GM12892 (cell line): ENCODE measurements around the gene ODF4.
"Not testable (repeated sequence)": the region's sequence is repeated elsewhere in the genome, so short reads cannot be mapped to it uniquely, and the experiment has no call there.

Source experiments
- DNase-seq: peaks from one replicate; pipeline ENCODE4 v3.0.0; 2011; ENCODE audit not compliant: insufficient read length
- FAIRE-seq: peaks from 2 replicates; lab custom pipeline; 2011; peaks lifted over from hg19 to GRCh38; lab: Jason Lieb, UNC
- POLR2A ChIP-seq: IDR thresholded peaks from 2 replicates; pipeline ENCODE4 v1.6.1; 2011; ENCODE audit warnings: low read depth, low read length, control low read depth
- POLR2AphosphoS5 ChIP-seq: IDR thresholded peaks from 2 replicates; pipeline ENCODE4 v1.6.1; 2011; ENCODE audit warnings: low read depth, low read length, control low read depth
- TAF1 ChIP-seq: IDR thresholded peaks from 2 replicates; pipeline ENCODE4 v1.6.1; 2011; ENCODE audit warnings: low read depth, mild to moderate bottlenecking, control low read depth, low read length, borderline replicate concordance

Gene ODF4

GRCh38 chr17:8391711-8392110 lies 52.1 kb downstream of the ODF4 start:
- no peak for DNase-seq
- TF ChIP-seq TAF1 (no peak), POLR2AphosphoS5 (no peak), POLR2A (no peak)
- FAIRE-seq, result no peak

GRCh38 chr17:8392274-8392673 lies 52.6 kb downstream of the ODF4 start:
- TF ChIP-seq TAF1 (no peak), POLR2A (no peak), POLR2AphosphoS5 (no peak)
- FAIRE-seq, result no peak
- no peak for DNase-seq

- no peak for FAIRE-seq
- DNase-seq, result no peak
- TF ChIP-seq POLR2A, result no peak
- no peak for TF ChIP-seq TAF1
- no peak for TF ChIP-seq POLR2AphosphoS5
These were observed 53.2 kb downstream of the ODF4 start for GRCh38 chr17:8392674-8393469.

- FAIRE-seq (no peak), DNase-seq (no peak)
- no peak for TF ChIP-seq POLR2AphosphoS5
- TF ChIP-seq TAF1, result no peak
- TF ChIP-seq POLR2A, result no peak
These were observed 54.0 kb downstream of the ODF4 start for GRCh38 chr17:8393470-8394231.

- not testable (repeated sequence) for FAIRE-seq, DNase-seq
These were observed 54.9 kb downstream of the ODF4 start for GRCh38 chr17:8394497-8394896.
